Right lobe of liver (tissue), 4 donors: Measurements from ENCODE around the gene USP16.

ENCODE experiments used
- CTCF ChIP-seq, 4 donors: fragments of 200-600 bp in 3 of 4; fragments of 450-650 bp in 1 of 4; IDR thresholded peaks; one replicate each; pipeline versions ENCODE4 v1.5.1 to v1.8.0; 2016 to 2022; ENCODE audit warnings: antibody characterized with exemption in 4 of 4, mild to moderate bottlenecking in 2 of 4
- POLR2A ChIP-seq: fragments of 450-650 bp; IDR thresholded peaks from one replicate; pipeline ENCODE4 v1.6.1; 2017; ENCODE audit warnings: antibody characterized with exemption, mild to moderate bottlenecking
- donor health status: DM: no; HTN: no; CAD: no.
- donor health status: DM: no; HTN: no; CAD: no.
- donor health status: DM: no; HTN: yes; CAD: no.

DNA sequence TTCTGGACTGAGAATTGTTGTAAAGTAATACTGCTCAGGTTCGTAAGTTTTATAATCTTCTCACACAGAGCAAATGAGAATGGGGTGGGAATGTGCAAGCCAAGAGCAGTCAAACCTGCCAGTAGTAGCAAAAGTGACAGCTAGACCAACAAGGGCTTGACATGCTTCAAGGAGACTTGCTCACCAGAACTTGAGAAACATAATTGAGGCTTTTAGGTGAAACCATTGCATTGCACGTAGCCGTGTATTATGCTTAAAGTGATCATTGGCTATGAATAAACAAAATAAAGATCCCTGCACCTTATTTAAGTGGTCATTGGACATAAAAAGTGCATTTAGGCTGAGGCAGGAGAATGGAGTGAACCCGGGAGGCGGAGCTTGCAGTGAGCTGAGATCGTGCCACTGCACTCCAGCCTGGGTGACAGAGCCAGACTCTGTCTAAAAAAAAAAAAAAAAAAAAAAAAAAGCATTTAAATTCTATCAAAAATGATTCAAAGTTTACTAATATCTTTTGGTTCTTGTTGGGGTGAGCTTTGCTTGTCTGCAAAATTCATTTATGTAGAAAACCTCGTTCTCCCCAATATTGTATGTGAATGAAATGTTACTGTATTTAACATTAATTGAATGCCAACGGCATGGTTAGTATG lies 60.8 kb downstream of the USP16 start:
- TF ChIP-seq CTCF (IDR thresholded peaks at IDR 0.05) (no peak), POLR2A (no peak)
